ENCODE measurements around the gene ASTL.

- TF ChIP-seq CTCF (IDR thresholded peaks at IDR 0.05; ENCODE audit: low read depth, low read length): peak; percentile 20
- no peak for TF ChIP-seq POLR2A (IDR thresholded peaks at IDR 0.05; ENCODE audit: extremely low read depth, insufficient read length)
- no peak for TF ChIP-seq MAX (IDR thresholded peaks at IDR 0.05; ENCODE audit: low read depth, low read length)
- no peak for TF ChIP-seq MYC (IDR thresholded peaks at IDR 0.05; ENCODE audit: low read depth, low read length)
Observed at GRCh38 chr2:96143848-96144480, 5.7 kb upstream of the ASTL start.

All from NB4 (cell line).